Motor neuron (in vitro differentiated cells): ENCODE results near the gene GPR101. TPM values are rescaled to one million over a fixed set of nuclear protein-coding genes. Genes with fewer than 3 reads are reported as not detected.

Source experiments
- ATAC-seq, 8 experiments: fragments of 200-7000 bp; cut with Tn5 transposase; replicated peaks in 6 of 8; 2 replicates each; pipeline ENCODE4 v1.8.0; 2021; ENCODE audit warnings: mild to moderate bottlenecking in 8 of 8, moderate library complexity in 8 of 8
- H3K27ac ChIP-seq, 2 donors: fragments of 250-450 bp; sonication (Bioruptor Pico); 2 replicates each; pipeline ENCODE4 v1.9.0; 2021; ENCODE audit warnings: antibody characterized with exemption in 2 of 2, mild to moderate bottlenecking in 2 of 2, moderate library complexity in 1 of 2
- H3K4me1 ChIP-seq, 2 donors: fragments of 250-450 bp; sonication (Bioruptor Pico); replicated peaks in 1 of 2; 2 replicates each; pipeline ENCODE4 v1.6.1; 2021; ENCODE audit warnings: antibody characterized with exemption in 2 of 2, mild to moderate bottlenecking in 2 of 2, moderate library complexity in 1 of 2
- H3K4me3 ChIP-seq, 5 donors: fragments of 250-450 bp; sonication (Bioruptor Pico); 2 replicates each; pipeline ENCODE4 v1.9.0; 2021; ENCODE audit warnings: antibody characterized with exemption in 5 of 5, mild to moderate bottlenecking in 5 of 5, moderate library complexity in 4 of 5
- WGBS, 10 experiments: fragments of 450-650 bp; shearing (Covaris generic); methylation state at CpG; one replicate each; pipeline ENCODE4 v1.0.0; 2022; 5-methylcytosine and 5-hydroxymethylcytosine counted together
- in situ Hi-C, 9 experiments: fragments of 400-800 bp; cut with MboI; loops; one replicate each; pipeline ENCODE4 v1.15.0; 2021; ENCODE audit warnings: low sequenced_read_pairs in 9 of 9, low pct_unique_long_range_greater_than_20kb in 2 of 9; ENCODE audit not compliant: unreplicated experiment in 9 of 9
- total RNA-seq, 8 experiments: library from RNA; unstranded; fragments of 300-600 nt; gene quantifications; 2 replicates each; pipeline versions ENCODE4 v1.2.3 to v1.2.4, GENCODE V29; 2022

Gene GPR101, protein sequence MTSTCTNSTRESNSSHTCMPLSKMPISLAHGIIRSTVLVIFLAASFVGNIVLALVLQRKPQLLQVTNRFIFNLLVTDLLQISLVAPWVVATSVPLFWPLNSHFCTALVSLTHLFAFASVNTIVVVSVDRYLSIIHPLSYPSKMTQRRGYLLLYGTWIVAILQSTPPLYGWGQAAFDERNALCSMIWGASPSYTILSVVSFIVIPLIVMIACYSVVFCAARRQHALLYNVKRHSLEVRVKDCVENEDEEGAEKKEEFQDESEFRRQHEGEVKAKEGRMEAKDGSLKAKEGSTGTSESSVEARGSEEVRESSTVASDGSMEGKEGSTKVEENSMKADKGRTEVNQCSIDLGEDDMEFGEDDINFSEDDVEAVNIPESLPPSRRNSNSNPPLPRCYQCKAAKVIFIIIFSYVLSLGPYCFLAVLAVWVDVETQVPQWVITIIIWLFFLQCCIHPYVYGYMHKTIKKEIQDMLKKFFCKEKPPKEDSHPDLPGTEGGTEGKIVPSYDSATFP
- total RNA-seq = 1 to 10 TPM in 1 of 8 experiments, under 1 TPM in 5, not detected in 2; 0.11 to 2.4 (median 0.27) TPM

DNA sequence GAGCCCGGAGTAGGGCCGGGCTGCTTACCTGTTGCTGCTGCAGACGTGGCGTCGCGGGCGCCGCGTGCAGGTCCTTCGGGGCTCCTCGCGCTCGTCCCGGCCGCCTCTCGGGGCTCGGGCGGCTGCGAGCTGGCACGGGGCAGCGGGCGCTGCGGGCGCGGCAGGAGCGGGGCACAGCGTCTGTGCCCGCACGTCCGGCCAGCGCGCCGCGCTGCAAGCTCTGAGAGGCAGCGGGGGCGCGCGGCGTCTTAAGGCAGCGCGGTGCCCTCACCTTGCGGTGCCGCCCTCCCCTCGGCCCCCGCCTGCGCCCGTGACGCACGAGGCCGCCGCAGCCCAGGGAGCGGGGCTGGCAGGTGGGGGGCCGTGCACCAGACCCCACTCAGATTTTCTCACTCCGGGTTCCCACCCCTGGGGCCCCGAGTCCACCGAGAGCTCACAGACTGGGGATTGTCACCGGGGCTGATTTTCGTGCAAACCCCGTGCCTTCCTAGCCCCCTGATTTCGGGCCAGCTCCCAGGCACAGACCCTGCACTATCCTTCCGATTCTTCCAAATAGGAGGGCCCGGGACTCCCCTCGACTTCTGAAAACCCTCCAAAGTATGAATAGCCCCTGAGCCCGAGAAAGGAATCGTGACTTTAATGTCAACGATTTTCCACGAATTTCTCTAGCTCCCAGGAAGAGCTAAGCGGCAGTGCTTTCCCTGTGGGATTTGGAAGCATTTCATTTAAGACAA is at the start of gene GPR101:
Gene GPR101, minus strand, starts transcription at position 222 of the 734 bp plus-strand sequence. CDS start 2,321 bp downstream, outside the sequence.
- 3 to 18% methylated on average over 5 to 8 of the region's 68 CpGs; no CpG with 5 or more reads in 8 of the 10 experiments for WGBS, 10 experiments
- in situ Hi-C loops = no loop called here
- peak in 3 of 8 experiments; percentile 13 to 24 (median 15) for ATAC-seq
- H3K4me1 ChIP-seq = no peaks in the 10 kb centered on the region
- H3K27ac ChIP-seq = no peak within 1 kb of the TSS
- H3K4me3 ChIP-seq = peak within 1 kb of the TSS in 4 of 5 donors; percentile 7 to 13 (median 10)

DNA sequence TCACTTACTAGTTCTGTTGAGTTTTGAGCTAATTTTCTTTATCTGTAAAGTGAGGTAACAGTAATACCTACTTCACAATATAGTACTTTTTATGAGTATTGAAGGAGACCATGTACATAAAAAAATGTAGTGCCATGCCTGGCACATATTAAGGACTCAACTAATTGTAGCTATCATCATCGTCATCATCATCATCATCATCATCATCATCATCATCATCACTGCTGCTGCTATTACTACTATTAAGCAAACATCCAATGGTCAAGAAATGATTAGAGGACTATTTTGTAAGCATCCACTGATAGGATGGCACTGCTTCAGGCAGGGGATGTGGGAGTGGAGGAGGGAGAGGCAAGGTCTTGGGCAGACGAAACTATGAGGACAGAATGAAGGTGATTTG is 47.4 kb upstream of the GPR101 start:
- H3K4me1 ChIP-seq = no peaks in the 10 kb centered on the region
- no peak overlapping the region for H3K27ac ChIP-seq
- WGBS, 10 experiments = 0 to 60% (median 39%) methylated on average over 1 to 2 of the region's 2 CpGs; no CpG with 5 or more reads in 7 of the 10 experiments
- no peak for ATAC-seq
- no peak overlapping the region for H3K4me3 ChIP-seq
- in situ Hi-C loops = no loop called here

DNA sequence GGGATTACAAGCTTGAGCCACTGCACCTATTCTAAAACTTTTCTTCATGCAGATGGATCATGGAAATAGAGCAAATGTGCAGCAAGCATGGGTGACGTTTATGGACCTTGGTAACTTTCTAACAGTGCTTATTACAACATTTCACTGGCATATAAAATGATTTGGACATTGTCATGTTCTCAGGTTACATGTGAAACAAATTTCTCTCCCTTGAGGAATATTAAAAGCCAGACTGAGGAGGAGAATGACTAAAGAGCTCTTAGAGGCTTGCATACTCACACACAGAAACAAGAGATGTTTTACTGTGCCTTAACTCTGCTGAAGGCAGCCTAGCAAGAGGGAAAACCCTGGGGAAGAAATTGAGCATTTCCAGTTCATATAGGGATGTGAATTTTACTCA is 38.6 kb upstream of the GPR101 start:
- in situ Hi-C loops = loop anchor here in 2 of 9 experiments (25.0 kb wide), 1 partner anchor 110 kb away; no protein-coding TSS in a partner anchor
- no peak overlapping the region for H3K4me3 ChIP-seq
- no peak for ATAC-seq
- H3K4me1 ChIP-seq = no peaks in the 10 kb centered on the region
- no peak overlapping the region for H3K27ac ChIP-seq
- 0 to 80% (median 0%) methylated on average over 1 of the region's 1 CpG; no CpG with 5 or more reads in 7 of the 10 experiments for WGBS, 10 experiments

DNA sequence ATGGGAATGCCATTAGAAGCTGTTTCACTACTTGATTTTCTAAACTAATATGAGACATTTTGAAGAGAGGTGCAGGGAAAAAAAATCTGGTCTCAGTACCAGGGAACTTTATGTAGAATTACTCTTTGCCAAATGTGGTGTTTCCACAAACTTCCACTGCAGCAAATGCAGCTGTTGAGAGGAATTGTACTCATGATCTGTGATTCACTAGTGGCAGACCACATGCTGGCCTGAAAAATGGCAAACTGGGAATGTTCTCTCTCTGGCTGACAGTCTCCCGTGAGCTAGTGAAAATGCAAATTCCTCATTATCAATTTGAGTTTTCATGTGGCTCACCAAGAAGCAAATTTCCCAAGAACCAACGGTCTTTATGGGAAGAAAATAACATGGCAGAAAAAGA is 37.8 kb upstream of the GPR101 start:
- no peak for ATAC-seq
- no peaks in the 10 kb centered on the region for H3K4me1 ChIP-seq
- no peak overlapping the region for H3K27ac ChIP-seq
- no peak overlapping the region for H3K4me3 ChIP-seq
- in situ Hi-C loops = loop anchor here in 2 of 9 experiments (25.0 kb wide), 1 partner anchor 109 kb away; no protein-coding TSS in a partner anchor
- WGBS, 10 experiments = 0 to 41% (median 36%) methylated on average over 1 to 2 of the region's 2 CpGs; no CpG with 5 or more reads in 5 of the 10 experiments

DNA sequence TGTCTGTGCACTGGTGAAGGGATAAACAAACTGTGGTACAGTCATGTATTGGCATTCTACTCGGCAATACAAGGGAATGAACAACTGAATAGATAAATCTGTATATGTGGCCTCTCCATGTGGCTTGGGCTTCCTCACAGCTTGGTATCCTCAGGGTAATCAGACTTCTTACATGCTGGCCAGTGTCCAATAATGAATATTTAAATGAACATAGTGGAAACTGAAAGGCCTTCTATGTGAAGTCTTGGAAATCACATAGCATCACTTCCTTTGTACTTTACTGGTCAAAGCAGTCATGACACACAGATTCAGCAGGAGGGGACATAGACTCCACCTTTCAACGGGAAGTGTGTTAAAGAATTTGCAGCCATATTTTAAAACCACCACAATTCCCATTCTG is 33.4 kb upstream of the GPR101 start:
- ATAC-seq = peak in 3 of 8 experiments; percentile 55 to 83 (median 69)
- in situ Hi-C loops = loop anchor here in 2 of 9 experiments (25.0 kb wide), 1 partner anchor 105 kb away; no protein-coding TSS in a partner anchor
- H3K4me3 ChIP-seq = no peak overlapping the region

DNA sequence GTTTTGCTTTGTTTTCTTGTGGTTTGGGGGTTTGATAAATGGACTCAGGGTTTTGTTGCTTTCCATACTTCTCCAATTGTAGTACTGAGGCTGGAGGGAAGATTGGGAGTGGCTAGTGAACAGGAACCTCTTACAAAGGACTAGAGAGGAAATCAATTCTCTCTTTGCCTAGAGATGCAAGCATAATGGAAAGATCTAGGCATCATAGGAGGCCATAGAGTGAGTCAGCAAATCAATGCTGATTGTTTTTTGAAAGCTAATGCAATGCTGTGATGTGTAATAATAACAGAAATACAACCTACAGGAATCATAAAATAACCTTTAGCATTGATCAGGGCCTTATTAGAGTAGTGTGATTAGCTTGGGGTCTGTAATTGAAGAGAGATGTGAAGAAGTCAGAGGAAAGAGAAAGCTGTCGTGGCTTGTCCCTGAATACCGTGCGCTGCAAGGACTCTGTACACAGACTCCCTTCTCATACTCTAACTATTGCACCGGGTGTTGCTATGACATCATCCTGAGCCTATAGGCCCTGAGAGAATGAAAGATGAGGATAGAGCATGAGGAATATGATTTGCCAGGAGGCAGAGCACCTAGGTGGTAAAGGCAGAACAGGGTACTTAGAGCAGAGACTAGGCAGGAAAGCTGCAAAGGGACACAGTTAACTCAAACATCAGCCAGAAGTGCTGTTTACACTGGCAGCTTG is 29.3 kb upstream of the GPR101 start:
- Histone ChIP-seq H3K27ac (peak overlapping the region; percentile 65 to 67), H3K4me1 (peaks cover 11% of the 10 kb centered on the region in 2 donors), H3K4me3 (no peak overlapping the region)
- peak in 6 of 8 experiments; percentile 50 to 100 (median 100) for ATAC-seq
- in situ Hi-C loops = loop anchor here in 2 of 9 experiments (25.0 kb wide), 1 partner anchor 101 kb away; no protein-coding TSS in a partner anchor
- WGBS, 10 experiments = 0 to 45% methylated on average over 1 to 3 of the region's 4 CpGs; no CpG with 5 or more reads in 8 of the 10 experiments

More for the DNA sequence above, 33.4 kb upstream of the GPR101 start:
- WGBS, 10 experiments = 0 to 100% (median 35%) methylated on average over 1 to 2 of the region's 2 CpGs; no CpG with 5 or more reads in 6 of the 10 experiments
- peaks cover 11% of the 10 kb centered on the region in 2 donors for H3K4me1 ChIP-seq
- H3K27ac ChIP-seq = no peak overlapping the region

DNA sequence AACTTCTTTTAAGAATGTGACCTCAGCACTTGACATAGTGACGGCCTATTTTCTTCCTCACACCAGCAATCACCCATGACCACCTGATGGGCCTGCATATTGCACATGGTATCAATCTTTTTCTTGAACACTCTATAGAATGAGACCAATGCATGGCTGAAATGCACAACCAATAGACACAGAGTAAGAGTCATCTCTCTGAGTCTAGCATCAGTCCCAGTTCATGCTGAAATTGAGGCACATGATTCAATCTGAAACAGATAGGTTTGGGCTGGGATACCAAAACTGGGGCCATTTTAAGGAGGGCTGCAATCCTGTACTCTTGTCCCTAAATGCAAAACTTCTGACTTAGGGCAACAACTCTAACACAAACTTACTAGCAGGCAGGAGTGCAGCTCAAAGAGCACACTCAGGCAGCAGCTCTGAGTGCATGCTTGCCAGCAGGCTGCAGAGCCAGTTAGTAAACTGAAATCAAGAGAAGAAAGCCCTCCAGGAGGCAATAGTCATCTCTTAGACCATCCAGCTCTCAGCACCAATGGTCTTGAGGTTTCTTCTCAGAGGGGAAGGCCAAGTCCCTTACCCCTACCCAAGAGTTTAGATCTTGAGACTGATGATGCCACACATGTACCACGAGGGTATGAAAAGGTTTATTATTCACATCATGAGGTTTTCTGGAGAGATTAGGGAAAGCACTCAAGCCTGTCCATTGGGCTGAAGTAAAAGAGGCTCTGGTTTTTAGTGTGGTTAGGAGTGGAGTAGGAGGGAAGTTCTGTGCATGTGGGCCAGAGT is 24.7 kb upstream of the GPR101 start:
- WGBS, 10 experiments = 0 to 50% methylated on average over 1 to 2 of the region's 2 CpGs; no CpG with 5 or more reads in 8 of the 10 experiments
- Histone ChIP-seq H3K4me3 (no peak overlapping the region), H3K27ac (no peak overlapping the region), H3K4me1 (peaks cover 9 to 11% of the 10 kb centered on the region in 2 donors)
- ATAC-seq = no peak
- in situ Hi-C loops = loop anchor here in 2 of 9 experiments (25.0 kb wide), 1 partner anchor 96 kb away; no protein-coding TSS in a partner anchor

DNA sequence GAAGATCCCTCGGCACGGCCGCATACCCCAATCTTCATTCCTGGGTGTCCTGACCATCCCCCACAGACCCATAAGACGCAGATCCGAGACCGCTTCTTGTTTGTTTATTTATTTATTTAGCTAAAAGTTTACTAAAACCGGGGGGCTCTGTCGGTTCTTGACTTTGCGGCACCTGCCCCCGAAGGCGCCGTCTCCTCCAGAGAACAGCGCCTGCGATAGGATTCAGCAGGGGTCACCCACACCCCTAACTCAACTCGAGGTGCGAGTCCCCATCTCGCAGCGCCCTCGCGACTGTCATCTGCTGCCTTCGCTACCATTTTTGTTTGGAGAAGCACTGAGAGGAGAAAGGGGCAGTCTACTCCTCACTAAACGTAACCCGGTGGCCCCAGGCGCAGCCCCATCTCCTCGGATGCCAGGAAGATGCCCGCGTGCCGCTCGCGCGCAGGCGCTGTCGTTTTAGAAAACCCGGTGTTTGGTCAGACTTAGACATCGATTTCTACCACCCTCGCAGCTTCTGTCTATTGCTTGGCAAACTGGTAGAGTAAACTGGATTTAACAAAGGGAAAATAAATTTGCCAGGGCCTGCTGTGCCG is 18.9 kb upstream of the GPR101 start:
- in situ Hi-C loops = loop anchor here in 2 of 9 experiments (25.0 kb wide), 1 partner anchor 90 kb away; no protein-coding TSS in a partner anchor
- H3K27ac ChIP-seq = no peak overlapping the region
- peak overlapping the region; percentile 36 to 49 (median 42) for H3K4me3 ChIP-seq
- H3K4me1 ChIP-seq = no peaks in the 10 kb centered on the region
- WGBS, 10 experiments = 10 to 29% methylated on average over 7 to 17 of the region's 37 CpGs; no CpG with 5 or more reads in 8 of the 10 experiments
- ATAC-seq = peak in 7 of 8 experiments; percentile 23 to 61 (median 50)

DNA sequence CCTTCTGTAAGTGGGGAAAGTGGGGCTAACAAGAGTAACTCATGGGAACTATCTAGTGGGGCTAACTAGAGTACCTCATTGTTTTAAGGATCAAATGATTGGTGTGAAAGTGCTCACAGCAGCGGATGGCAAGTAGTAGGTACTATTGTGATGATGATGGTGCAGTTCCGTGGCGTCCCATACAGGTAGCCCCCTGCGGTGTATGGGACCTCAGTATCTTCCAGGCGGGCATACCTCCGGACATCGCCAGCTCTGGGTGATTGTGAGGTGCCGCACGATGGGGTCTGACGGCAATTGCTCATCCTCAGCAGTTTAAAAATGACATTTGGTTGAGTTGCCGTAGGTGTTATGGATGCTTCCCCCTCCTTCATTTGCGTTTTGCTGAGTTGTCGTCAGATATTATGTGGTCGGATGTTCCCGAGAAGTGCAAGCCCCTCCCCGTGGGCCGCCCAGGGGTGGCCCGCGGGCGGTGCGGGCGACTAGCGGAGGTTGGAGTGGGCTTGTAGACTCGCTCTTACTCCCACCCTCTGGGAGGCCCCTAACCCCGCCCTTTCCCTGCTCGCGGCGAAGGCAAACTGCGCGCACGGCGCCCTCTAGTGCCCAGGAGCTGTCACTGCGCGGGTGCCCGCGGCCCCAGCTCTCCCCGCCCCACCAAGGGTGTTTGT is 18.3 kb upstream of the GPR101 start:
- ATAC-seq = peak; percentile 88 to 99 (median 98)
- 0 to 20% methylated on average over 1 of the region's 37 CpGs; no CpG with 5 or more reads in 8 of the 10 experiments for whole genome bisulfite sequencing, 10 experiments
- Histone ChIP-seq H3K4me3 (peak overlapping the region; percentile 36 to 49 (median 42)), H3K4me1 (no peaks in the 10 kb centered on the region), H3K27ac (no peak overlapping the region)
- in situ Hi-C loops = loop anchor here in 2 of 9 experiments (25.0 kb wide), 1 partner anchor 90 kb away; no protein-coding TSS in a partner anchor

DNA sequence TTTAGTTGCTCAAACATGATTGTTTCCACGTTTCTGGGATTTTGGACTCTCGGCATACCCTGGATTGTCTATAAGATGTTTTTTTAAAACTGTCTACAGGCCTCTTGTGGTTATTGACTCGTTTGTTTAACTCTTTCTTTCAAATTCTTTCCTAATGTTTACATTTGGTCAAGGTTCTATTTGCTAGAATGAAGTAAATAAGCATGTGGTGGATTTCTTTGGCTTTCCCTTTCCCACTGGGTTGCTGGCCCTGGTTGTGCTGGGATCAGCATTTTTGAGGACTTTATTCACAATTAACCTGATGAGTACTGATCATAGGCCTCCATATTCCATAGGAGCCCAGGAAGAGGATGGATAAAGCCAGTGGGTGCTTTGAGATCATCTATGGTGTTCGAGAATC is 11.1 kb upstream of the GPR101 start:
- no peak for ATAC-seq
- in situ Hi-C loops = no loop called here
- Histone ChIP-seq H3K4me1 (no peaks in the 10 kb centered on the region), H3K27ac (no peak overlapping the region), H3K4me3 (no peak overlapping the region)
- 0 to 16% (median 0%) methylated on average over 1 to 3 of the region's 4 CpGs; no CpG with 5 or more reads in 5 of the 10 experiments for WGBS, 10 experiments

DNA sequence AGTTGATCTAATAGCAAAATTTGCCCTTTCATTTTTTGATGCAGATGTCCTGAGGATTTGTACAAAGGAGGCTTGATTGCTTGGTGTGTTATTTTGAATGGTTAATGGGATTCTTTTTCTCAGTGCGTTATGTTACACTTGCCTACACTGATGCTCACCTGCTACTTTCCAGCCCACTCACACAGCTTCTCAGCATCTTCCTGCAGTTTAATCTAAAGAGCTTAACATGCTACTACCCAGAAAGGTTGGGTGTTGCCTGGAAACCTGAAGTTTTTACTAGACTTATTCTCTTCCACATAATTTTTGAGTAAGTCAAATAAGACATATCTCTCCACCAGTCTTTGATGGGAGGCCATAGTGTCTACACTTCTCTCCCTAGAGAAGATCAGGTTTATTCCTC is 9.9 kb upstream of the GPR101 start:
- in situ Hi-C loops = no loop called here
- Histone ChIP-seq H3K27ac (no peak overlapping the region), H3K4me3 (no peak overlapping the region), H3K4me1 (no peaks in the 10 kb centered on the region)
- ATAC-seq = no peak
- 0 to 60% methylated on average over 1 of the region's 1 CpG; no CpG with 5 or more reads in 8 of the 10 experiments for WGBS, 10 experiments
